NOMO-1 treated with dmso at 0.1 percent for 144 hours (cell line): ENCODE data around the gene ERC2.
A peak's percentile ranks its signal among the peaks of the same experiment; 100 is the strongest.

Experiments used
- DNase-seq: peaks from one replicate; lab custom pipeline; 2025; ENCODE audit not compliant: unreplicated experiment; lab: John Stamatoyannopoulos, UW

Gene ERC2

GRCh38 chr3:55895897-55896566 is 572.2 kb downstream of the ERC2 start:
- DNase-seq: no peak

GRCh38 chr3:55894605-55895004 is 573.7 kb downstream of the ERC2 start:
- DNase-seq: no peak

GRCh38 chr3:55893045-55893664 is 575.1 kb downstream of the ERC2 start:
- DNase-seq: no peak

- DNase-seq: no peak
These were observed 577.2 kb downstream of the ERC2 start for GRCh38 chr3:55891106-55891505.

- DNase-seq: peak; percentile 41
These were observed 579.9 kb downstream of the ERC2 start for GRCh38 chr3:55888282-55888885.

- peak; percentile 55 for DNase-seq
These were observed 582.5 kb downstream of the ERC2 start for GRCh38 chr3:55885721-55886120.

- no peak for DNase-seq
These were observed 583.6 kb downstream of the ERC2 start for GRCh38 chr3:55884491-55885285.

GRCh38 chr3:55884066-55884465 is 584.2 kb downstream of the ERC2 start:
- DNase-seq: peak; percentile 10

GRCh38 chr3:55882006-55882405 is 586.3 kb downstream of the ERC2 start:
- DNase-seq: no peak

GRCh38 chr3:55880357-55880756 is 587.9 kb downstream of the ERC2 start:
- DNase-seq: no peak

- DNase-seq: no peak
These were observed 588.4 kb downstream of the ERC2 start for GRCh38 chr3:55879901-55880331.

- DNase-seq: no peak
These were observed 590.6 kb downstream of the ERC2 start for GRCh38 chr3:55877703-55878102.

GRCh38 chr3:55876560-55876959 is 591.7 kb downstream of the ERC2 start:
- no peak for DNase-seq

- DNase-seq: no peak
These were observed 593.2 kb downstream of the ERC2 start for GRCh38 chr3:55875113-55875512.

- DNase-seq: no peak
These were observed 594.6 kb downstream of the ERC2 start for GRCh38 chr3:55873523-55874254.

GRCh38 chr3:55870594-55870993 is 597.7 kb downstream of the ERC2 start:
- DNase-seq: no peak

- DNase-seq: no peak
These were observed 599.9 kb downstream of the ERC2 start for GRCh38 chr3:55868347-55868746.

- no peak for DNase-seq
These were observed 605.2 kb downstream of the ERC2 start for GRCh38 chr3:55863028-55863427.

- DNase-seq: no peak
These were observed 608.1 kb downstream of the ERC2 start for GRCh38 chr3:55860049-55860721.

GRCh38 chr3:55859305-55859704 is 609.0 kb downstream of the ERC2 start:
- DNase-seq: no peak
